Panc1 (cell line): ENCODE data around the gene DLG5. TPM values are rescaled to one million over a fixed set of nuclear protein-coding genes. Genes with fewer than 3 reads are reported as not detected.

Source experiments
- ATAC-seq: fragments of 200-7000 bp; cut with Tn5 transposase; 2 replicates; pipeline ENCODE4 v1.9.1; 2020; ENCODE audit warnings: mild to moderate bottlenecking, moderate library complexity
- BruUV-seq: library from RNA; stranded (reverse); fragments of 400-500 nt; replicated peaks from 2 replicates; lab custom pipeline; 2021; lab: Mats Ljungman, UMichigan
- CTCF ChIA-PET: fragments of 300-600 bp; sonication (Branson Sonifier 250); formaldehyde crosslinking; loops from one replicate; lab custom pipeline; 2022; ENCODE audit warnings: antibody characterized with exemption; lab: Charles Lee
- POLR2A ChIA-PET: fragments of 300-600 bp; sonication (Branson Sonifier 250); formaldehyde crosslinking; loops from one replicate; lab custom pipeline; 2022; ENCODE audit warnings: antibody characterized with exemption; lab: Charles Lee
- DNase-seq: peaks from one replicate; pipeline ENCODE4 v3.0.0-alpha.2; 2010; ENCODE audit warnings: low read depth, low spot score
- H3K27ac ChIP-seq: 2 replicates; pipeline ENCODE4 v1.5.1; 2011; ENCODE audit warnings: mild to moderate bottlenecking, low read length, inconsistent platforms
- H3K27me3 ChIP-seq: fragments of 200-500 bp; sonication (Bioruptor generic); 2 replicates; pipeline ENCODE4 v1.6.0; 2014; ENCODE audit warnings: low read length, inconsistent platforms; ENCODE audit not compliant: control insufficient read depth, insufficient read depth
- H3K36me3 ChIP-seq: fragments of 200-500 bp; sonication (Bioruptor generic); 2 replicates; pipeline ENCODE4 v1.5.1; 2014; ENCODE audit warnings: inconsistent platforms, mild to moderate bottlenecking, low read length, moderate library complexity; ENCODE audit not compliant: control insufficient read depth, insufficient read depth
- H3K4me1 ChIP-seq: 2 replicates; pipeline ENCODE4 v1.5.1; 2011; ENCODE audit warnings: inconsistent platforms, mild to moderate bottlenecking, low read length, moderate library complexity; ENCODE audit not compliant: control insufficient read depth, insufficient read depth
- H3K4me3 ChIP-seq, 2 experiments: 2 replicates each; pipeline ENCODE4 v1.5.1; 2011 to 2012; ENCODE audit warnings: low read depth in 2 of 2, low read length in 2 of 2, mild to moderate bottlenecking in 2 of 2, inconsistent platforms in 1 of 2, moderate library complexity in 1 of 2
- H3K9me3 ChIP-seq: fragments of 200-500 bp; sonication (Bioruptor generic); 2 replicates; pipeline ENCODE4 v1.5.1; 2014; ENCODE audit warnings: low read depth, mild to moderate bottlenecking, inconsistent platforms, low read length, moderate library complexity; ENCODE audit not compliant: control insufficient read depth, insufficient read depth
- POLR2AphosphoS5 ChIP-seq: IDR thresholded peaks from 2 replicates; pipeline ENCODE4 v1.6.1; 2012; ENCODE audit warnings: mild to moderate bottlenecking, low read depth, low read length, moderate library complexity
- SIN3A ChIP-seq: IDR thresholded peaks from 2 replicates; pipeline ENCODE4 v1.6.1; 2012; ENCODE audit warnings: low read depth, mild to moderate bottlenecking, low read length, moderate library complexity, borderline replicate concordance; ENCODE audit not compliant: insufficient read depth
- TCF7L2 ChIP-seq: IDR thresholded peaks from 2 replicates; pipeline ENCODE4 v1.6.1; 2011; ENCODE audit warnings: mild to moderate bottlenecking, low read depth, low read length, inconsistent platforms
- in situ Hi-C: cut with HindIII; loops from 2 replicates; pipeline ENCODE4 v1.10.0; 2016; ENCODE audit warnings: low sequenced_read_pairs, low pct_unique_long_range_greater_than_20kb
- intact Hi-C: fragments of 100-400 bp; cut with micrococcal nuclease; formaldehyde crosslinking; loops from one replicate; pipeline ENCODE4 v1.10.0; 2022; ENCODE audit not compliant: unreplicated experiment
- total RNA-seq: library from RNA; stranded (reverse); gene quantifications from one replicate; pipeline ENCODE4 v1.2.1, GENCODE V29; 2021; ENCODE audit not compliant: unreplicated experiment
- TF ChIP-seq, protein P1 (sequence below), 2 experiments: IDR thresholded peaks; 2 replicates each; pipeline ENCODE4 v1.6.1; 2011 to 2012; ENCODE audit warnings: low read depth in 2 of 2, control low read depth in 1 of 2, low read length in 1 of 2, mild to moderate bottlenecking in 1 of 2, moderate library complexity in 1 of 2; ENCODE audit not compliant: insufficient read depth in 1 of 2
- TF ChIP-seq, protein P2 (sequence below): fragments of 450-650 bp; IDR thresholded peaks from 2 replicates; pipeline ENCODE4 v1.5.1; 2017; ENCODE audit warnings: mild to moderate bottlenecking

DLG5 gene
- total RNA-seq, 1 experiment from 2014 or later, result 85.6 TPM

DNA sequence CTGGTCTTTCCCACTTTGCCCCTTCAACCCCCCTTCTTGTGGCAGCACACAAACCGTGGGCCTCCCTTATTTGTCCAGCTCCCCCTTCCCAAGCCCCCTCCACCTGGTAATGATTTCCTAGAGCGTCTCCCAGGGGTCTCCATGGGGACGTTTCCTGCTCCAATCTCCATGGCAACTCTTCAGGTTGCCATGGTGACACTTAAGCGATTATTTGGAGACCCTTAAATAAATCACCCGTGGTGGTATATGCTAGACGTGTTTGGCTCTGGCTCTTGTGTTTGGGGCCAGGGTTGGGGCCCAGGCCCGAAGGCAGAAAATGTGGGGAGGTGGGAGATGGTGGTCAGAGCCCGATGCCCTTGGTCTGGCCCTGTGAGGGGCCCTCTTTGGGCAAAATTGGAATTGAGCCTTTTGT lies 41.1 kb upstream of the DLG5 start:
- in situ Hi-C loops (no loop called here), intact Hi-C loops (loop anchor here (10.0 kb wide), 1 partner anchor 53 kb away; no protein-coding TSS in a partner anchor)
- Histone ChIP-seq H3K9me3 (peaks cover 6% of the 10 kb centered on the region; the same call in 1 of the 2 replicates), H3K27ac (no peak overlapping the region), H3K36me3 (no peaks in the 10 kb centered on the region), H3K4me3 (no peak overlapping the region), H3K27me3 (no peaks in the 10 kb centered on the region), H3K4me1 (0 out of 2 replicates have a peak, but pooled peaks cover 7% of the 10 kb centered on the region)
- ATAC-seq (no peak), DNase-seq (no peak)
- TF ChIP-seq SIN3A (no peak), POLR2AphosphoS5 (no peak), TCF7L2 (no peak)
- TF ChIP-seq, protein P1, sequence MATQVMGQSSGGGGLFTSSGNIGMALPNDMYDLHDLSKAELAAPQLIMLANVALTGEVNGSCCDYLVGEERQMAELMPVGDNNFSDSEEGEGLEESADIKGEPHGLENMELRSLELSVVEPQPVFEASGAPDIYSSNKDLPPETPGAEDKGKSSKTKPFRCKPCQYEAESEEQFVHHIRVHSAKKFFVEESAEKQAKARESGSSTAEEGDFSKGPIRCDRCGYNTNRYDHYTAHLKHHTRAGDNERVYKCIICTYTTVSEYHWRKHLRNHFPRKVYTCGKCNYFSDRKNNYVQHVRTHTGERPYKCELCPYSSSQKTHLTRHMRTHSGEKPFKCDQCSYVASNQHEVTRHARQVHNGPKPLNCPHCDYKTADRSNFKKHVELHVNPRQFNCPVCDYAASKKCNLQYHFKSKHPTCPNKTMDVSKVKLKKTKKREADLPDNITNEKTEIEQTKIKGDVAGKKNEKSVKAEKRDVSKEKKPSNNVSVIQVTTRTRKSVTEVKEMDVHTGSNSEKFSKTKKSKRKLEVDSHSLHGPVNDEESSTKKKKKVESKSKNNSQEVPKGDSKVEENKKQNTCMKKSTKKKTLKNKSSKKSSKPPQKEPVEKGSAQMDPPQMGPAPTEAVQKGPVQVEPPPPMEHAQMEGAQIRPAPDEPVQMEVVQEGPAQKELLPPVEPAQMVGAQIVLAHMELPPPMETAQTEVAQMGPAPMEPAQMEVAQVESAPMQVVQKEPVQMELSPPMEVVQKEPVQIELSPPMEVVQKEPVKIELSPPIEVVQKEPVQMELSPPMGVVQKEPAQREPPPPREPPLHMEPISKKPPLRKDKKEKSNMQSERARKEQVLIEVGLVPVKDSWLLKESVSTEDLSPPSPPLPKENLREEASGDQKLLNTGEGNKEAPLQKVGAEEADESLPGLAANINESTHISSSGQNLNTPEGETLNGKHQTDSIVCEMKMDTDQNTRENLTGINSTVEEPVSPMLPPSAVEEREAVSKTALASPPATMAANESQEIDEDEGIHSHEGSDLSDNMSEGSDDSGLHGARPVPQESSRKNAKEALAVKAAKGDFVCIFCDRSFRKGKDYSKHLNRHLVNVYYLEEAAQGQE (IDR thresholded peaks at IDR 0.05; ENCODE audit: insufficient read depth in 1 of 2, low read depth in 2 of 2, low read length in 1 of 2), result no peak
- TF ChIP-seq, protein P2, sequence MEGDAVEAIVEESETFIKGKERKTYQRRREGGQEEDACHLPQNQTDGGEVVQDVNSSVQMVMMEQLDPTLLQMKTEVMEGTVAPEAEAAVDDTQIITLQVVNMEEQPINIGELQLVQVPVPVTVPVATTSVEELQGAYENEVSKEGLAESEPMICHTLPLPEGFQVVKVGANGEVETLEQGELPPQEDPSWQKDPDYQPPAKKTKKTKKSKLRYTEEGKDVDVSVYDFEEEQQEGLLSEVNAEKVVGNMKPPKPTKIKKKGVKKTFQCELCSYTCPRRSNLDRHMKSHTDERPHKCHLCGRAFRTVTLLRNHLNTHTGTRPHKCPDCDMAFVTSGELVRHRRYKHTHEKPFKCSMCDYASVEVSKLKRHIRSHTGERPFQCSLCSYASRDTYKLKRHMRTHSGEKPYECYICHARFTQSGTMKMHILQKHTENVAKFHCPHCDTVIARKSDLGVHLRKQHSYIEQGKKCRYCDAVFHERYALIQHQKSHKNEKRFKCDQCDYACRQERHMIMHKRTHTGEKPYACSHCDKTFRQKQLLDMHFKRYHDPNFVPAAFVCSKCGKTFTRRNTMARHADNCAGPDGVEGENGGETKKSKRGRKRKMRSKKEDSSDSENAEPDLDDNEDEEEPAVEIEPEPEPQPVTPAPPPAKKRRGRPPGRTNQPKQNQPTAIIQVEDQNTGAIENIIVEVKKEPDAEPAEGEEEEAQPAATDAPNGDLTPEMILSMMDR, result no peak
- ChIA-PET CTCF (no interaction called here), POLR2A (no interaction called here)
- no TSS peak for BruUV-seq

GRCh38 chr10:77965294-77965693 lies 38.7 kb upstream of the DLG5 start:
- CTCF ChIA-PET, result no interaction called here
- Histone ChIP-seq H3K27me3 (no peaks in the 10 kb centered on the region), H3K9me3 (peaks cover 6% of the 10 kb centered on the region; the same call in 1 of the 2 replicates), H3K4me1 (no peaks in the 10 kb centered on the region), H3K4me3 (no peak overlapping the region), H3K27ac (no peak overlapping the region), H3K36me3 (no peaks in the 10 kb centered on the region)
- intact Hi-C loops, result loop anchor here (10.0 kb wide), 1 partner anchor 50 kb away; no protein-coding TSS in a partner anchor
- no peak for TF ChIP-seq POLR2AphosphoS5
- TF ChIP-seq, protein P2, result no peak
- no peak for TF ChIP-seq TCF7L2
- no peak for TF ChIP-seq SIN3A
- TF ChIP-seq, protein P1 (IDR thresholded peaks at IDR 0.05; ENCODE audit: insufficient read depth in 1 of 2, low read depth in 2 of 2, low read length in 1 of 2), result no peak
- in situ Hi-C loops, result no loop called here
- ATAC-seq (no peak), DNase-seq (no peak)
- POLR2A ChIA-PET, result interaction anchor here (0.6 kb wide), 1 partner anchor 768 kb away, joined by 7 read pairs; no protein-coding TSS in a partner anchor
- no TSS peak for BruUV-seq
